ENCODE measurements around the gene ZWILCH. TPM values are rescaled to one million over a fixed set of nuclear protein-coding genes. Genes with fewer than 3 reads are reported as not detected.

Gene ZWILCH
- total and polyA plus RNA-seq, 2 of the 4 experiments (the other 2 are of a cell fraction): 10.5 to 22.2 TPM

GRCh38 chr15:66488525-66488924 is 16.6 kb upstream of the ZWILCH start:
- no peak overlapping the region for H4K8ac ChIP-seq (ENCODE audit: low read depth in 2 of 2, low read length in 2 of 2)
- H3K56ac ChIP-seq (ENCODE audit: extremely low read depth, insufficient read depth, low read length): no peak overlapping the region
- no peak overlapping the region for H2AK5ac ChIP-seq (ENCODE audit: low read depth, low read length)
- ChIA-PET POLR2A (ENCODE audit: unreplicated experiment) (no interaction called here), CTCF (no interaction called here)
- no TSS peak for BruUV-seq (replicated peaks)
- H4K5ac ChIP-seq (ENCODE audit: low read depth, low read length): no peak overlapping the region
- no peak overlapping the region for H2BK15ac ChIP-seq (ENCODE audit: low read depth, low read length)
- no peak overlapping the region for H4K91ac ChIP-seq (ENCODE audit: insufficient read depth, low read depth, low read length)
- peaks cover 10% of the 10 kb centered on the region for H4K20me1 ChIP-seq (ENCODE audit: insufficient read depth, low read length)
- no peaks in the 10 kb centered on the region for H3K9me3 ChIP-seq (ENCODE audit: control insufficient read depth, insufficient read depth, low read length)
- dilution Hi-C loops (cut with HindIII; ENCODE audit: low sequenced_read_pairs, unreplicated experiment): no loop called here
- in situ Hi-C loops (cut with MboI; ENCODE audit: low sequenced_read_pairs): loop anchor here (25.0 kb wide), 1 partner anchor 576 kb away; no protein-coding TSS in a partner anchor
- DNase-seq: no peak
- no peak overlapping the region for H2BK20ac ChIP-seq (ENCODE audit: low read depth, low read length)
- H2AFZ ChIP-seq (replicated peaks; ENCODE audit: low read length, poor library complexity): no peak overlapping the region
- H3K79me1 ChIP-seq (ENCODE audit: low read depth in 1 of 2, low read length in 2 of 2): peaks cover 14 to 24% of the 10 kb centered on the region in 2 experiments
- intact Hi-C loops (cut with micrococcal nuclease): no loop called here
- peaks cover 47% of the 10 kb centered on the region for H3K36me3 ChIP-seq (ENCODE audit: control insufficient read depth, insufficient read depth, low read length)
- H3K9me1 ChIP-seq (ENCODE audit: insufficient read depth, low read length): no peaks in the 10 kb centered on the region; the same call in none of the 2 replicates
- ATAC-seq (ENCODE audit: low read depth): no peak
- no peak overlapping the region for H3K9ac ChIP-seq (ENCODE audit: low read depth, low read length)
- H3K4me3 ChIP-seq (ENCODE audit: insufficient read depth, low read depth, low read length): no peak overlapping the region
- no peaks in the 10 kb centered on the region; the same call in 1 of the 2 replicates for H3K4me1 ChIP-seq (ENCODE audit: control insufficient read depth, insufficient read depth, low read length)
- H2AK9ac ChIP-seq (replicated peaks; ENCODE audit: low read depth, low read length, poor library complexity): no peak overlapping the region
- TF ChIP-seq CEBPB (IDR thresholded peaks at IDR 0.05; ENCODE audit: low read depth, low read length): no peak
- no peak for TF ChIP-seq POLR2A (IDR thresholded peaks at IDR 0.05; ENCODE audit: low read depth, low read length)
- no peak for TF ChIP-seq USF2 (IDR thresholded peaks at IDR 0.05; ENCODE audit: low read depth, low read length)
- no peak for TF ChIP-seq RCOR1 (IDR thresholded peaks at IDR 0.05; ENCODE audit: insufficient replicate concordance, low read length)
- no peak for TF ChIP-seq SMC3 (IDR thresholded peaks at IDR 0.05; ENCODE audit: low read depth, low read length)
- TF ChIP-seq RAD21 (IDR thresholded peaks at IDR 0.05; ENCODE audit: low read length): no peak
- TF ChIP-seq FOS (IDR thresholded peaks at IDR 0.05; ENCODE audit: low read depth, low read length): no peak
- no peak for TF ChIP-seq MAFK (IDR thresholded peaks at IDR 0.05; ENCODE audit: low read depth, low read length)
- H3K4me2 ChIP-seq (ENCODE audit: low read depth, low read length): no peak overlapping the region
- H3K18ac ChIP-seq (ENCODE audit: low read depth, low read length): no peak overlapping the region
- no peak overlapping the region for H3K4ac ChIP-seq (ENCODE audit: low read depth, low read length)
- no peak overlapping the region for H3K27ac ChIP-seq (ENCODE audit: insufficient read depth, low read length)
- no CpG with 5 or more reads among the region's 5 CpGs for WGBS, 2 experiments (ENCODE audit: extremely low coverage in 2 of 2, insufficient read length in 1 of 2)
- no peak overlapping the region for H3K14ac ChIP-seq (replicated peaks; ENCODE audit: low read depth, low read length)
- H2BK5ac ChIP-seq (ENCODE audit: low read depth, low read length, poor library complexity, severe bottlenecking): no peak overlapping the region
- H2BK120ac ChIP-seq (ENCODE audit: low read depth, low read length): no peak overlapping the region
- H3K23ac ChIP-seq (ENCODE audit: low read depth, low read length): no peak overlapping the region
- H3K27me3 ChIP-seq (ENCODE audit: control insufficient read depth, insufficient read depth, low read length): no peaks in the 10 kb centered on the region
